Measurements from ENCODE around the gene OR2A25.
"Not testable (repeated sequence)": the region's sequence is repeated elsewhere in the genome, so short reads cannot be mapped to it uniquely, and the experiment has no call there.

The OR2A25 gene

GRCh38 chr7:144069511-144069910 is at the start of gene OR2A25:
OR2A25 (plus strand) TSS chr7:144069811; CDS start chr7:144074220, 4,409 bp downstream.
- DNase-seq, result no peak

GRCh38 chr7:144020340-144020739 is 49.3 kb upstream of the OR2A25 start:
- no peak for DNase-seq

- no peak for DNase-seq
Measured at GRCh38 chr7:144022169-144022568, 47.4 kb upstream of the OR2A25 start.

GRCh38 chr7:144023171-144023827 is 46.3 kb upstream of the OR2A25 start:
- DNase-seq, result no peak

GRCh38 chr7:144024213-144024612 is 45.4 kb upstream of the OR2A25 start:
- DNase-seq, result no peak

- DNase-seq, result no peak
Measured at GRCh38 chr7:144026203-144026883, 43.3 kb upstream of the OR2A25 start.

GRCh38 chr7:144027070-144027469 is 42.5 kb upstream of the OR2A25 start:
- DNase-seq, result no peak

GRCh38 chr7:144027974-144028373 is 41.6 kb upstream of the OR2A25 start:
- DNase-seq, result no peak

GRCh38 chr7:144028547-144028946 is 41.1 kb upstream of the OR2A25 start:
- no peak for DNase-seq

- no peak for DNase-seq
Measured at GRCh38 chr7:144032516-144032915, 37.1 kb upstream of the OR2A25 start.

GRCh38 chr7:144032985-144033709 is 36.5 kb upstream of the OR2A25 start:
- no peak for DNase-seq

- no peak for DNase-seq
Measured at GRCh38 chr7:144035385-144035784, 34.2 kb upstream of the OR2A25 start.

GRCh38 chr7:144036302-144036885 is 33.2 kb upstream of the OR2A25 start:
- DNase-seq, result no peak

GRCh38 chr7:144037414-144038035 is 32.1 kb upstream of the OR2A25 start:
- no peak for DNase-seq

GRCh38 chr7:144038887-144039286 is 30.7 kb upstream of the OR2A25 start:
- no peak for DNase-seq

GRCh38 chr7:144048648-144049047 is 21.0 kb upstream of the OR2A25 start, which contains the start of gene OR2A5:
OR2A5 (plus strand) TSS chr7:144048948; CDS start chr7:144050402, 1,454 bp downstream.
- no peak for DNase-seq

- no peak for DNase-seq
Measured at GRCh38 chr7:144049491-144049890, 20.1 kb upstream of the OR2A25 start.

- DNase-seq, result no peak
Measured at GRCh38 chr7:144050093-144050492, 19.5 kb upstream of the OR2A25 start.

- not testable (repeated sequence) for DNase-seq
Measured at GRCh38 chr7:144050884-144051283, 18.7 kb upstream of the OR2A25 start.

- DNase-seq, result no peak
Measured at GRCh38 chr7:144057954-144058353, 11.7 kb upstream of the OR2A25 start.

GRCh38 chr7:144063710-144064109 is 5.9 kb upstream of the OR2A25 start:
- no peak for DNase-seq

GRCh38 chr7:144069953-144070352 is 342 bp downstream of the OR2A25 start:
- DNase-seq, result no peak

GRCh38 chr7:144074374-144074773 is 4.8 kb downstream of the OR2A25 start:
- DNase-seq, result no peak

Measured in CD4-positive, alpha-beta T cell treated with Interleukin-10 for 1 hour (primary cell).